Endometrial microvascular endothelial cells (primary cell): ENCODE measurements around the gene LSM10. TPM values are rescaled to one million over a fixed set of nuclear protein-coding genes. Genes with fewer than 3 reads are reported as not detected.

Source experiments
- in situ Hi-C: cut with HindIII; loops from 2 replicates; pipeline ENCODE4 v1.10.0; 2017; ENCODE audit warnings: low sequenced_read_pairs, low pct_unique_long_range_greater_than_20kb; ENCODE audit errors: inconsistent ontology term
- total RNA-seq: library from RNA; depleted of rRNA; stranded (reverse); fragments of >200 nt; gene quantifications from one replicate; pipeline ENCODE4 v1.2.3, GENCODE V29; 2015; ENCODE audit errors: inconsistent ontology term

Gene LSM10
- total RNA-seq, 1 donor from 2014 or later = 68.4 TPM

DNA sequence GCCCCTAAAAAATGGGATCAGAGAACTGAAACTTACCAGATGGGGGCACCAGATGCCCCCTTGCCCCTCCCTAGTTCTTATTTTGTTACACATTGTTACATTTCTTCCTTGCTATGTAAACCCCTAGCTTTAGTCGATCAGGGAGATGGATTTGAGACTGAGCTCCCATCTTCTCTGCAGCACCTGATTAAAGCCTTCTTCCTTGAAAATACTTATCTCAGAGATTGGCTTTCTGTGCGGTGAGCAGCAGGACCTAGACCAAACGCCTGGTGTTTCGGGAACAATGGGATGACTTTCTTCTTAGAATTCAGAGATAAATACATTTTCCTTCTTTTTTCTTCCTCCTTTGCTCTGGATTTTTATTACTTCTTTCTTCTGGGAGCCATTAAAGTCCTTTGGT, 16.7 kb upstream of the LSM10 start:
- in situ Hi-C loops = no loop called here

DNA sequence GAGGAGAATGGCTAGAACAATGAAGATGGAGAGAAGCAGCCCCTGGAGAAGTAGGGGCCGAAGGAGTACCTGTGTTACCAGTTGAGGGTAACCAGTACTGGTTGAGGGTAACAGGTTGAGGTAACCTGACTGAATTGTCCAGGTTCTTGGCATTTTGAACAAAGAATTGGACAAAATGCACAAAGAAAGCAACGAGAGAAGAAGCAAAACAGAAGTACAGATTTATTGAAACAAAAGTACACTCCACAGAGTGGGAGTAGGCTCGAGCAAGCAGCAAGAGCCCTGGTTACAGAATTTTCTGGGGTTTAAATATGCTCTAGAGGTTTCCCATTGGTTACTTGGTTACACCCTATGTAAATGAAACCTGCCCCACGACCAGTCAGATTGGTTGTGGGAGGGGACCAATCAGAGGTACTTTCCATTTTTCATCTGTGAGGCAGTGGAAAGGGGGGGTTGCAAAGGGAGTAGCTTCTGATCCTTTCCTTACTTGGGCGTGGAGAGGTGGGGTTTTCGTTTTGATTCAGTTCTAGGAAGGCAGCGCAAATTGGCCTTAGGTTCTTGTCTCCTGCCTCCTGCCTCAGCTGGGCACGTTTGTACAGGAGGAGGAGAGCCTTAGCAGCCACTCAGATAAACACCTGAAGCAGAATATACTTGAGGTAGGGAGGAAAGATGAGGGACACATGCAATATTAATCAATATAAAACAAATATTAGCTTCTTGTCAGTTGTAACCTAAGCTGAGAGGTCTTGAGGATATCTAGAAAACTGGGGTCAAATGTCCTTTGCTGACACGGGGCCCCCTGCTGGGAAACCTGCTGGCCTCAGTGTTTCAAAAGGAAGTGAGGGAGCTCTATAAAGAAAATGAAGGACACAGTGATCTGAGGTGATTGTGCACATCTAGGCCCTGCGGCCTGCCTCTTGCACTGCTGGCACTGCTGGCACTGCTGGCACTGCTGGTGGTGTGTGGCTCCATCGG, 14.3 kb upstream of the LSM10 start:
- in situ Hi-C loops = no loop called here

DNA sequence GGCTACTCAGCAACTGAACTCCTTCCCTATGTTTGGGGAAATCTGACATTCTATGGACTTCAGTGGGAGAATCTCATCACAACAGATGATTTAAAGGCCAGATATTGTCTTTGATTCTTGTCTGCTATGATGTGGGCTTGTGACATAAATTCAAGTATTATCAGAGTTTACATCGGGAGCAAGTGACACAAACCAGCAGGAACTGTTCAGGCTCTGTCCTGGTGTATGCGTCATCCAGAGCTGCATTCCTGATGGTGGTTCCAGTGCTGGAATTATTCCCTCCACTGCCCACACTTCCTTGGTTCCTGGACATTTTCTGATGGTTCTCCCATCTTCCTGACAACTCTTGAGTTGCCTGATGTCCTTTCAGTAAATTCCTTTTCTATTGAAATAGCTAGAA, 10.8 kb upstream of the LSM10 start:
- in situ Hi-C loops = no loop called here

DNA sequence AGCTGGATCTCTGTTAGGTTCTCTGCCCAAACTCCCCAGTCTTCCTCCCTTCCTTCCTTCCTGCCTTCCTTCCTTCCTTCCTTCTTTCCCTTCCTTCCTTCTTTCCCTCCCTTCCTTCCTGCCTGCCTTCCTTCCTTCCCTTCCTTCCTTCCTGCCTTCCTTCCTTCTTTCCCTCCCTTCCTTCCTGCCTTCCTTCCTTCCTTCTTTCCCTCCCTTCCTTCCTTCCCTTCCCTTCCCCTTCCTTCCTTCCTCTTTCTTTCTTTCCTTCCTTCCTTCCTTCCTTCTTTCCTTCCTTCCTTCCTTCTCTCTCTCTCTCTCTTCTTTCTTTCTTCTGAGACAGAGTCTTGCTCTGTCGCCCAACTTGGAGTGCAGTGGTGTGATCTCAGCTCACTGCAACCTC, 8.7 kb upstream of the LSM10 start:
- in situ Hi-C loops = no loop called here

DNA sequence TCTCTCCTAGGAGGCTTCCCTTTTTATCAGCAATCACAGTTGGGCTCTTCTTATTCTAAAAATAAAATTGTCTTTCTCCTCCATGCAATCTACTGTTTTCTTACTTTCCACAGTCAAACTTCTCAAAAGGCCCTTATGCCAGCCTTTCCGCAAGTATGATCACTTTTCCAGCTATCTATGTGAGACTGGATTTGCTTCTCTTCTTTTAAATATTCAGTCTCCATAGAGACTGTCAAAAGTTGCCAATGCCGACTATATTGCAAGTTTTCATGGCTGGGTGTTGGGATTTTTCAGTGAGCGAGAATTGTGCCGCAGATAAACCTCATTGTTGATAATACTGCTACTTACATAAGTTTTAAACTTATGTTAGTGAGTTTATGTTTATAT, 4.8 kb upstream of the LSM10 start:
- in situ Hi-C loops = no loop called here

DNA sequence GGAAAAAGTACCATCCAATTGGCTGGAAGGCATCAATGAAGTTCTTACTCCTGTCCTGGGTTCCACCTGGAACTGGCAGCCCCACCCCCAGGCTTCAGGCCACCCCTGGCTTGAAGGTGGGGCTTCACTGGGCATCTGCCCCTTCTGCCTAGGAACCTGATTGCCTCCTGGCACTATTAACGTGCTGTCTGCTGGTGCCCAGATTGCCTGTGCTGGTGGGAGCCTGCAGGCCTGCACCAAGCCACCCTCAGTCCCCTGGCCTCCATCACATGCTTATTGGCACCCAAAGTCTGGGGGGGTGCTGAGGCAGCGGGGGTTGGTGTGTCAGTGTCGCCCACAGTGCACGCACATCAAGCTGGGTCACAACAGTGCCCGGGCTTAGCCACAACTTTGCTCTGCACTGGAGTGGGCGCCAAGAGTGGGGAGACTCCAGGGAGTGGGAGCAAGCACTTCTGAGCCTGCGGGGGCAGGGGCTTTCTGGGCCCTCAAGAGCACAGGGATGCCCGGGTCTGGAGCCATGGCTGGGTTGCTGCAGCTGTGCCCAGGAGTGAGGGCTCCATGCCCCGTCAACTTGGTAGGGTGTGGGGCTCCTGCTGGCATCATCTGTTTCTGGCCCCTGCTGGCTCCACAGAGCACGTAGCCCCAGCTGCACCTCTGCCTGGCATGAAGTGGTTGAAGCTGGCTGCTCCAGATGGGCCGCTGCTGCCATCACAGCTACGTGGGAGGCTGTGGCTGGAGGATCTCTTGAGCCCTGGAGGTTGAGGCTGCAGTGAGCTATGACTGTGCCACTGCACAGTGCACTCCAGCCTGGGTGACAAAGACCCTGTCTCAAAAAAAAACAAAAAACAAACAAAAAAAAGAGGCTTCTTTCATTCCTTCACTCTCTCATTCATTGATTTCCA, 4.1 kb upstream of the LSM10 start:
- in situ Hi-C loops = no loop called here

DNA sequence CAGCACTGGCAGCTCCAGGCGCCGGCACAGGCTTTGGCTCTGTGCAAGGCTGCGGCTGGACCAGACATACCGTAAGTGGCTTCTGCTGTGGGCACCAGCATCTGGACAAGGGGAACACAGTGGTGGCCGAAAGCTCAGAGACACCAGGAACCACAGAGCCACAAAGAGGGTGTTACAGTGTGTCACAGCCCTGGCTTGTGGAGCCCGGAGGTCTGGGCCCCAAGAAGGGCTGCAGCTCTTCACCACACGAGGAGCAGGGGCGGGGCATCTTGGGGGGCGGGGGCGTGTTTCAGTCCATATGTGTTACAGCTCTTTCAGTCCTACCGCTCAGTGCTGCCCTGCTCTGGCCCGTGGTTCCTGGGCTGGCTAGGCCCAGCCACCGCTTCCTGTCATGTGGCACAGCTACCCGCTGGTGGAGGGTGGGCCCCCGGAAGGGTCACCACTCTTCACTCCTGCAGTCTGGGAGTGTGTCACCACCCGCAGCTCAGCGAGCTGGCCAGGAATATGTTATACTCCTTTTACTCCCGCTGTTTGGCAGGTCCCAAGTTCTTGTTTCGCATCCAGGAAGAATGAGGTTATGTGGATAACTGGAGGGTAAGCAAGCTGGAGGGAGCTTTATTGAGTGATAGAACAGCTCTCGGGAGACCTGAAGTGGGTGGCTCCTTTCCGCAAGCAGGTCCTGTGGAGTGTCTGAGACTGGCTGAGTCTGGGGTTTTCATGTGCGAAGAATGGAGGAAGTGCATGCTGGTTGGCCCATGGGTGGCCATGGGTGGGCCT, 3.3 kb upstream of the LSM10 start:
- in situ Hi-C loops = no loop called here

DNA sequence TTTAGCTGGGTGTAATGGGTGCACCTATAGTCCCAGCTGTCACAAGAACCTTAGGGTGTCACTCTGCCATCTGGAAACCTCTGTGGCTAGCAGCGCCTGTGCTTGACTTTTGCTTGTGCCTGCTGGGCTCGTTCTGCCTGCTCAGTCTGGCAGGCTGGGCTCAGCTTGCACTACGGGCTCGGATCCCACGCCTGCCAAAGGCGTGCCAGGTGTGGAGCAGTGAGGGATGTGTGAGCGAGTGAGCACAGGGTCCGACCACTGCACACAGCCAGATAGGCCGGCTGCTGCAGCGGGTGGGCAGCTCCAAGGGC, 2.8 kb upstream of the LSM10 start:
- in situ Hi-C loops = no loop called here

DNA sequence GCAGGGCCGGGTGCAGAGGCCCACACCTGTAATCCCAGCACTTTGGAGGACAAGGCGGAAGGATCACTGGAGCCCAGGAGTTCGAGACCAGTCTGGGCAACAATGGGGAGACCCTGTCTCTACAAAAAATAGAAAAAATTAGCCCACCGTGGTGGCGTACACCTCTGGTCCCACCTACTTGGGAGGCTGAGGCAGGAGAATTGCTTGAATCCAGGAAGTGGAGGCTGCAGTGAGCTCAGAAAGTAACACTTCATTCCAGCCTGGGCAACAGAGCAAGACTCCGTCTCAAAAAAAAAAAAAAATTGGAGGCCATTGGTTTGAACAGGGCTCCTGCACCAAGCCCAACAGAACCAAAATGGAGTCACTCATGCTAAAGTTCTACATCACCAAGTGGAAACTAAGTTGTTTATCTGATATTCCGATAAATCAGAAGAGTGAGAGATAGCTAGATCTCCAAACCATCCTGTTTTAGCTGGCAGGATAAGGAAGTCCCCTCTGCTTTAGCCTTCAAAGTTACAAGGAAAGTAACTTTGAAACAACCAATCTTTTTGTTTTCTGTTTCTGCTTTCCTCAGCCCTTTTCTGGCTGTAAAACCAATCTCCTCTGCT, 766 bp upstream of the LSM10 start:
- in situ Hi-C loops = no loop called here

DNA sequence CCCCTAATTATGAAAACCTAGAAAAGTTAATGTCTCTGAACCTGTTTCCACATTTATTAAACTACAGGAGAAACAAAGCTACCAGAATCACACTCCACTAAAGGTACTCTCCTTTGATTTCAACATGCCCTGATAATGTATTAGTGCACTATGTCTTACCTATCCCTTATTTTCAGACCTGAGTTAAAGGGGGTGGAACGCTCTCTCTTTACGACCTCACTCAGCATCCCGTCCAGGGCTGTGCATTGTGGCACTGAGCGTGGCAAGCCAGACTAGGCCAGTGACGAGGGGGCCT, 678 bp downstream of the LSM10 start:
- in situ Hi-C loops = no loop called here

DNA sequence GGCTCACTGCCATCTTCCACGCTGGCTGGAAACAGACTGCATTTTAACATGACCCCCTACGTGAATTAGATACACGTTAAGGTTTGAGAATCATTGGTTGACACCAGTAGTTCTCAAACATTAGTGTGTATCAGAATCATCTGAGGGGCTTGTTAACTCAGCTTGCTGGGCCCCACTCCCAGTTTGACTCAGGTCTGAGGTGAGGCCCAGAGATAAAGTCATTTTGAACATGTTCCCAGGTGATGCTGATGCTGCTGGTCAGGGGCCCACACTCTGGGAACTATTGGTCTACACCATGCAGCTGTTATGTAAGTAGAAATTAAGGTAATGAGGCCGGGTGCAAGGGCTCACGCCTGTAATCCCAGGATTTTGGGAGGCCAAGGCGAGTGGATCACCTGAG, 1.3 kb downstream of the LSM10 start:
- in situ Hi-C loops = no loop called here

DNA sequence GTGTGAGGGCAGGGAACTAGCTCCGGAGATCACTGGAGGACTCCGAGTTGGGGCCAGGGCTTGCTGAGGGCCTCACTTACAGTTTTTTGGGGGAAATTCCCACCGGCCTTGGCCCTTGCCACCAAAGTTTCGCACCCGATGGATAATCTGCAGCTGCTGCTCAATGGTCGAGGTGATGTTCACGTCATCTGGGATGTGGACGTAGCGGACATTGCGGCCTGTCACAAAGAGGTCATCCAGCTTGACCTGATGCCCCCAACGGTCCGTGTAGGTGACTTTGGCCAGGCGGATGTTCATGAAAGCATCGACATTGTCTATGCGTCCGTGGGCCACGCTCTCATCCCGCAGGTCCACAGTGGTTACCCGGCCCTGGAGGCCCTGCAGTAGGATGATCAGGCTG, 4.0 kb downstream of the LSM10 start:
- in situ Hi-C loops = no loop called here

DNA sequence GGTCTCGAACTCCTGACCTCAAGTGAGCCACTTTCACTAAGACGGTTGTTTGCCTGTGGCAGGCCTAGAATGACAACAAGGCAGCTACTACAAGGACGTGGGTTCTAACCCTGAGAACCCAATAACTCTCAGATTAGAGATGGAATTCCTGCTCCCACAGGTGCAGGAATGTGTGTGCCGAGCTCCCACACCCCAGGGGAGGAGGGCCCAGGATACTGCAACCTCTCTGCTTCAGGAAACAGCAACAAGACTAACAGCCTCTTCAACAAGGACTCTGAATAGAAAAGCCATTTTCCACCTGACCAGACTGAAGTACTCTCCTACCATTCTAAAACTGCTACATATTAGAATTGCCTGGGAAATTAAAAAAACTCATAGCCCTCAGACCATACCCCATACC, 4.9 kb downstream of the LSM10 start:
- in situ Hi-C loops = no loop called here

DNA sequence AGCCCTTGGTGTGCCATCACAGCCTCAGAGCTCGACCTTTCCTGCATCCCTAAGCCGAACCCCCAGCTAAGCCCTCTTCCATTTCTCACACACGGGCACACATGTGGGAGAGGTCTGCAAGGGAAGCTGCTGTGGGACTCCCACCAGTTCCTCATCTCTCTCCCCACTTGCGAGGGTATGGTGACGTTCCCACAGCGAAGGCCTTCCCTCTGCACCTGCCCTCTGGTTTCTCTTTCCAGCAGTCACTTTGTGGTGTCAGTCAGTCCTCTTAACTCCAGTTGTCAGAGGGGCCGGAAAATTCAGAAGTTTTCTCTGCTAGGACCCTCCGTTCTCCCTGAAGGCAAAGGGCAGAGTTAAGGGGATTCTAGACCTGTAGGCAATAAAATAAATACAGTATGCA, 6.4 kb downstream of the LSM10 start:
- in situ Hi-C loops = no loop called here

DNA sequence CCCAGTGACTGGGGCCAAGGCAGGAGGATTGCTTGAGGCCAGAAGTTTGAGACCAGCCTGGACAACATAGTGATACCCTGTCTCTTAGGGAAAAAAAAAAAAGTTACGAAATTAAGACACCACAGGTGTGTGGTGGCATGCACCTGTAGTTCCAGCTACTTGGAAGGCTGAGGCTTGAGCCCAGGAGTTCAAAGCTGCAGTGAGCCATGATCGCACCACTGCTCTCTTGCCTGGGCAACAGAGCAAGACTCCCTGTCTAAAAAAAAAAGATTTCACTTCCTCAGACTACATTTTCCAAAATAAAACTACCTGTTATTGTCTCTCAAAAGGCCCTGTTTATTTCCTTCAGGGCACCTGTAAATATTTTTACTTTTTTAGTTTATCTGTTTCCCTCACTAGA, 7.3 kb downstream of the LSM10 start:
- in situ Hi-C loops = no loop called here

DNA sequence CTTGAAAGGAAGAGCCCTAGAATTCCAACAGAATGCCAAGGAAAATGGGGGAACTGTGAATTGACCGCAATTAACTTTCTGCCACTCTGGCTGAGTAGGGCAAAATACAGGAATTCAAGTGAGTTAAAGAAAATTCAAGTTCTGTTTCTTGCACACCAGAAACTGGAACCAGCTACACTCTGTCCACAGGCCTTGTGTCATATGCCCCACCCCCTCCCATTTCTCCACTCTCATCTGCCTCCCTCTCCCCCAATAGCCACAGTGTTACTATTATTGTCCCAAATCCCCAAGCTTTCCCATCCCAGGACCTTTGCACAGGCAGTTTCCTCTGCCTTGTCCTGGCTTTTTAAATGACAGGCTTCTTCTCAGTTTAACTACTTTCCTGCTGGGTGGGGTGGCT, 7.7 kb downstream of the LSM10 start:
- in situ Hi-C loops = no loop called here

DNA sequence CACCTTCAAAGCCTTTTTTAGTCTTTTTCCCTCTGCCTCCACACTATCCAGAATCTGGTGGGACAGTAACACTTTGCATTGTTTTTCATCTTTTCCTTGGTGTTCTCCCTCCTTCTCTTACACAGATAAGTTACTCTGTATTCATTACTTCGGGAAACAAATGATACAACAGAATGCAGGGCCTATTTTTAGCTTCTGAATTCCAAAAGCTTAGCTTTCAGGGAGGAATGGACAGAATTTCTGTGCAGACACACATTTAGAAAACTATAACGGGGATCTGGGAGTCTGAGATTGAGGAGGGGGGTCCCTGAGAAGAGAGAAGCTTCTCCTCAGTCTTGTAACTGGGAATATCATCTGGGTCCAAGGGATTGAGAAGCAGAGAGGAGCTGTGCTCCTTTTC, 8.4 kb downstream of the LSM10 start:
- in situ Hi-C loops = no loop called here

DNA sequence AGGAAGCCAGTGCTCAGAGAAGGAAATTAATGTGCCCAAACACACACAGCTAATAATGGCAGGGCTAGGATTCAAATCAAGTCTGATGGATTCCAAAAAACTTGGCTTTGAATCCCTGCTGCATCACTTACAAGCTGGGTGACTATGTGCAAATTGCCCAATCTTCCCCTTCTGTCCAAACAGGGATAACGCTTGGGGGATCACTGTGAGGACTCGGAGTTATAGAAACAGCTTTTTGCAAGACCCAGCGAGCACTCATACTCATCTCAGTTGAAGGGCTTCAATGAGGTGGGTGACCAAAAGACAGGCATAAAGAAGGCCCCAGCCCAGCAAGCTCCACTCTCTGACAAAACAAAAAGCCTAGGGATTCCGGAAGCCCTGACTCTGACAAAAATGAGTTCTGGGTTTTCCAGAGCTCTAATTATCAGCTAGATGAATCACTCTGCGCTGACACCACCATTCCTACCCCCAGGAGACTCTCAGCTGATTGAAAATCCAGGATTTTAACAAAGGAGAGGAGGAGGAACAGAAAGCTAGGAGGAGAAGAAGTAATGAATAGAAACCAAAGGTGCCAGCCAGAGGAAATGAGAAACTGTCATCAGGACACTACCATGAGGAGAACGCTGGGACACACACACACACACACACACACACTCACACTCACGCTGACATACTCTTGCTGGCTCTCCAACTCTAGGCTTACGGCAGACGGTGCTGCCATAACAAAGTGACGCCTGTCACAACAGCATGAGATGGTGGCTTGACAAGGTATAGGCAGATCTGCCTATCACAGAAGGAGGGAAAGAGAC, 10.4 kb downstream of the LSM10 start:
- in situ Hi-C loops = no loop called here
